Heart right ventricle (tissue), 16 donors: ENCODE data around the gene PHYHD1. TPM values are rescaled to one million over a fixed set of nuclear protein-coding genes. Genes with fewer than 3 reads are reported as not detected.

Experiments
- ATAC-seq, 8 donors: fragments of 200-7000 bp; cut with Tn5 transposase; one replicate each; pipeline ENCODE4 v1.9.1; 2020; ENCODE audit warnings: mild to moderate bottlenecking in 8 of 8, moderate library complexity in 8 of 8, moderate number of reproducible peaks in 1 of 8
- DNase-seq, 2 donors: peaks; one replicate each; pipeline ENCODE4 v3.0.0-alpha.2; 2020
- H3K27ac ChIP-seq, 10 donors: fragments of 200-600 bp; sonication (generic) in 2 of 10; one replicate each; pipeline versions ENCODE4 v1.5.0 to v1.8.0; 2020 to 2022; ENCODE audit warnings: mild to moderate bottlenecking in 3 of 10
- H3K27me3 ChIP-seq, 7 donors: fragments of 200-600 bp; one replicate each; pipeline ENCODE4 v1.8.0; 2021 to 2022; ENCODE audit warnings: mild to moderate bottlenecking in 2 of 7
- H3K36me3 ChIP-seq, 9 donors: fragments of 200-600 bp; sonication (generic) in 1 of 9; one replicate each; pipeline versions ENCODE4 v1.5.0 to v1.8.0; 2020 to 2022; ENCODE audit warnings: mild to moderate bottlenecking in 2 of 9
- H3K4me1 ChIP-seq, 9 donors: fragments of 200-600 bp; sonication (generic) in 1 of 9; one replicate each; pipeline versions ENCODE4 v1.5.0 to v1.8.0; 2020 to 2022; ENCODE audit warnings: mild to moderate bottlenecking in 4 of 9
- H3K4me3 ChIP-seq, 10 donors: fragments of 200-600 bp; sonication (generic) in 2 of 10; one replicate each; pipeline versions ENCODE4 v1.5.0 to v1.8.0; 2020 to 2022; ENCODE audit warnings: mild to moderate bottlenecking in 7 of 10, moderate library complexity in 2 of 10
- H3K9me3 ChIP-seq, 11 donors: fragments of 200-600 bp in 10 of 11; sonication (generic) in 2 of 11; one replicate each; pipeline versions ENCODE4 v1.5.0 to v1.8.0; 2013 to 2022; ENCODE audit warnings: mild to moderate bottlenecking in 2 of 11, control low read depth in 1 of 11, moderate library complexity in 1 of 11
- CTCF ChIP-seq, 9 donors: fragments of 200-600 bp; sonication (generic) in 2 of 9; IDR thresholded peaks; one replicate each; pipeline versions ENCODE4 v1.5.0 to v1.8.0; 2021 to 2022; ENCODE audit warnings: antibody characterized with exemption in 9 of 9, mild to moderate bottlenecking in 5 of 9, moderate library complexity in 1 of 9
- WGBS, 2 donors: extraction: QIAGEN DNeasy Blood & Tissue Kit; methylation state at CpG; one replicate each; pipeline ENCODE4 v1.1.7; 2013; ENCODE audit warnings: inconsistent platforms in 1 of 2; 5-methylcytosine and 5-hydroxymethylcytosine counted together
- intact Hi-C, 10 donors: fragments of 100-400 bp; cut with DNase I; formaldehyde crosslinking; loops; one replicate each; pipeline versions ENCODE4 v1.11.1 to v1.14.2; 2022
- polyA plus RNA-seq, 2 donors: library from polyadenylated mRNA; stranded (reverse); fragments of 200-250 nt; gene quantifications; one replicate each; pipeline ENCODE4 v1.2.3, GENCODE V29; 2013
- total RNA-seq, 10 donors: library from RNA; stranded (reverse); fragmentation: NEBNext Ultra II Directional in 3 of 10; extraction: Animal tissue kit (Norgen Biotek cat#: 25700) in 3 of 10; gene quantifications; one replicate each; pipeline versions ENCODE4 v1.2.1 to v1.2.4, GENCODE V29; 2021 to 2023
- donor health status: Arrhythmogenic right ventricular cardiomyopathy.
- donor health status: ischemic (EF 13 %, LVEDD 7.1; RV severe dilation, severe dysfunction).
- donor health status: healthy with polysubstance abuse.
- donor health status: DM: no; HTN: yes; CAD: no.
- donor health status: DM: no; HTN: no; CAD: no.
- donor health status: ischemic (EF 25% LVEDD 6.9; RV normal size, moderate dysfunction).
- donor health status: ischemic (EF 25% LVEDD 5.7; RV mildly dilated, moderate dysfunction).
- donor health status: healthy.
- donor health status: DM: yes; HTN: yes; CAD: no.
- donor health status: Ischemic cardiomyopathy.
- donor health status: ischemic (EF 35%, LVEDD 5.7; RV mildly dilated, moderate dysfunction).
- donor health status: nonischemic (EF 11% LVEDD 7.7; RV severe dilation, severe dysfunction).
- donor health status: DM: yes; HTN: yes; CAD: no.
- donor health status: PGD.
- donor health status: ischemic (EF 29% LVEDD 5.4; RV normal size, mild dysfunction).
- donor health status: nonischemic (EF 23%, LVEDD 6.1; RV moderate dilation, normal function).

Gene PHYHD1
- total and polyA plus RNA-seq, 12 donors, result 14.7 to 49.2 (median 24.2) TPM

- WGBS, 2 donors, result 49 to 60% methylated on average over 13 of the region's 13 CpGs
- Histone ChIP-seq H3K27ac (peak overlapping the region in 8 of 10 donors; percentile 49 to 100 (median 60)), H3K9me3 (no peaks in the 10 kb centered on the region), H3K27me3 (no peaks in the 10 kb centered on the region), H3K4me3 (peak overlapping the region in 1 of 10 donors; percentile 4), H3K36me3 (peaks cover 0 to 64% (median 7%) of the 10 kb centered on the region in 9 donors), H3K4me1 (peaks cover 12 to 68% (median 61%) of the 10 kb centered on the region in 9 donors)
- no peak for DNase-seq
- ATAC-seq, result no peak
- TF ChIP-seq CTCF (IDR thresholded peaks at IDR 0.05), result no peak
- intact Hi-C loops, result no loop called here
Measured at GRCh38 chr9:128886211-128886891, 34.4 kb upstream of the PHYHD1 start.

DNA sequence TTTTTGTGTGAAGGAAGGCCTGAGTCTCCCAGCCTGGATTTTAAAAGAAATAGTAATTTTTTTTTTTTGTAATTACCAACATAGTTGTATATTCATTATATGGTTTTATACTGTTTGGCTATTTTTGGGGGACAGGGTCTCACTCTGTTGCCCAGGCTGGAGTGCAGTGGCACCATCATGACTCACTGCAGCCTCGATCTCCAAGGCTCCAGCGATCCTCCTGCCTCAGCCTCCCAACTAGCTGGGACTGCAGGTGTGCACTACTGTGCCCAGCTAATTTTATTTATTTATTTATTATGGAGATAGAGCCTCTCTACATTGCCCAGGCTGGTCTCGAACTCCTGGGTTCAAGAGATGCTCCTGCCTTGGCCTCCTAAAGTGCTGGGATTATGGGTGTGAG lies 33.7 kb upstream of the PHYHD1 start:
- ATAC-seq, result no peak
- no peaks in the 10 kb centered on the region for H3K9me3 ChIP-seq
- peaks cover 14 to 75% (median 68%) of the 10 kb centered on the region in 9 donors for H3K4me1 ChIP-seq
- H3K36me3 ChIP-seq, result peaks cover 0 to 71% (median 7%) of the 10 kb centered on the region in 9 donors
- H3K27ac ChIP-seq, result peak overlapping the region in 8 of 10 donors; percentile 24 to 100 (median 60)
- no peak overlapping the region for H3K4me3 ChIP-seq
- no peak for TF ChIP-seq CTCF (IDR thresholded peaks at IDR 0.05)
- intact Hi-C loops, result no loop called here
- no peaks in the 10 kb centered on the region for H3K27me3 ChIP-seq
- 95 to 99% methylated on average over 3 of the region's 3 CpGs for WGBS, 2 donors
- DNase-seq, result no peak

DNA sequence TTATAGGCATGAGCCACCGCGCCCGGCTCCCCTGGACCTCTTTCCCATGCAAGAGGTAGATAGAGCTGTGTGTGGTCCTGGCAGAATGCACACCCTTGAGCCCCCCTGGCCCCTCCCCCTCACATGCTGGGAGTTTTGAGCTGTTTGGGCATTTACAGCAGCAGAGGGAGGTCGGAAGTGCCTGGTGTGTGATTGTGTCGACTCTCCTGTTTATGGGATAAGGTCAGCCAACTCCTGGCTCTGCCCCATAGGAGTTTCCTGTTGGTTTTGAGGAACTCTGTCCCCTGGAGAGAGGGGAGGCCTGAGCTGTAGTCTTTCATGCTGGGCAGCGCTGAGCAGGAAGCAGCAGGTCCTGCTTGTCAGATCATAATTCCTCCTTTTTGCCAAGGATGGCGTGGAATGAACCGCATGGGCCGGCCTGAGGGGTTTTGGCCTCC lies 32.9 kb upstream of the PHYHD1 start:
- peaks cover 19 to 82% (median 75%) of the 10 kb centered on the region in 9 donors for H3K4me1 ChIP-seq
- TF ChIP-seq CTCF (IDR thresholded peaks at IDR 0.05), result no peak
- intact Hi-C loops, result no loop called here
- H3K4me3 ChIP-seq, result no peak overlapping the region
- H3K9me3 ChIP-seq, result no peaks in the 10 kb centered on the region
- no peak for DNase-seq
- H3K36me3 ChIP-seq, result peaks cover 0 to 74% (median 7%) of the 10 kb centered on the region in 9 donors
- WGBS, 2 donors, result 46 to 48% methylated on average over 9 of the region's 9 CpGs
- H3K27me3 ChIP-seq, result no peaks in the 10 kb centered on the region
- ATAC-seq, result peak in 1 of 8 donors; percentile 12
- peak overlapping the region; percentile 9 to 100 (median 47) for H3K27ac ChIP-seq

DNA sequence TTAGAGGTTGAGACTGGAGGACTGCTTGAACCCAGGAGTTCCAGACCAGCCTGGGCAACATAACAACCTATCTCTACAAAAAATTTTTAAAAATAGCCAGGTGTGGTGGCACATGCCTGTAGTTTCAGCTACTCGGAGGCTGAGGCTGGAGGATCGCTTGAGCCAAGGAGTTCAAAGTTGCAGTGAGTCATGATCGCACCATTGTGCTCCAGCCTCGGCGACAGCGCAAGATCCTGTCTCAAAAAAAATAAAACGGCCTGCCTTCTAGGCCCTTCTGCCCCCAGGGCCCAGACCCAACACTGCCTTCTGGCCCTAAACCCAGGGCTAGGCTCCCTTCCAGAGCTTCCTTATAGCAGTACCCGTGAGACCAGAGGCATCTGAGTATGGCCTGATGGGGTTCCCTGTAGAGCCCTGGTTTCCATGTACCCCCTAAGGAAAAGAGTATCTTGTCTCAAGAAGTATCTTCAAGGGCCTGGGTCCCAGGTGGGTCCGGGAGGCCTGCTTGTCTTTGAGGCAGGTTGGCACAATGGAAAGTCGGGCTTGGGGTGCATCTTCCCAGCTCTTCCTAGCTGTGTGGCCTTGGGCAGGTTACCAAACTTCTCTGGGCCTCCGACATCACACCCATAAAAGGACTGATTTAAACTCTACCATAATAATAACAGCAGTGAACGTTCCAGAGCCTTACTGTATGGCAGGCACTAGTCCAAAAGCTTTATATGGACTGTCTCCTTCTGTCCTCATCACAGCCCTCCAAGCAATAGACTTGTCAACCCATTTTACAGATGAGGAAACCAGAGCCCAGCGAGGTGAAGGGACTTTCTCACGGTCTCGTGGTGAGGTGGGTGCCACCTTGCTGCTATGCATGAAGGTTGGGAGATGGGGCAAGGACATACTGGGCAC lies 29.2 kb upstream of the PHYHD1 start:
- H3K27me3 ChIP-seq, result no peaks in the 10 kb centered on the region
- H3K27ac ChIP-seq, result peak overlapping the region; percentile 66 to 92 (median 84)
- DNase-seq (no peak), ATAC-seq (peak in 1 of 8 donors; percentile 3)
- H3K4me3 ChIP-seq, result peak overlapping the region in 4 of 10 donors; percentile 19 to 34 (median 23)
- intact Hi-C loops, result no loop called here
- no peak for TF ChIP-seq CTCF (IDR thresholded peaks at IDR 0.05)
- peaks cover 18 to 55% (median 45%) of the 10 kb centered on the region in 9 donors for H3K4me1 ChIP-seq
- H3K9me3 ChIP-seq, result no peaks in the 10 kb centered on the region
- 78 to 84% methylated on average over 15 of the region's 15 CpGs for WGBS, 2 donors
- H3K36me3 ChIP-seq, result peaks cover 0 to 91% (median 23%) of the 10 kb centered on the region in 9 donors
